Upper lobe of right lung (tissue), 1 donor: ENCODE results near the gene ZFP64. TPM values are rescaled to one million over a fixed set of nuclear protein-coding genes. Genes with fewer than 3 reads are reported as not detected.

Source experiments
- ATAC-seq: fragments of 200-7000 bp; cut with Tn5 transposase; one replicate; pipeline ENCODE4 v1.9.1; 2020; ENCODE audit warnings: mild to moderate bottlenecking, moderate library complexity
- DNase-seq: peaks from one replicate; pipeline ENCODE4 v3.0.0-alpha.2; 2020
- H3K27ac ChIP-seq: fragments of 200-600 bp; one replicate; pipeline ENCODE4 v1.8.0; 2022
- H3K27me3 ChIP-seq: fragments of 200-600 bp; one replicate; pipeline ENCODE4 v1.8.0; 2022; ENCODE audit warnings: mild to moderate bottlenecking
- H3K36me3 ChIP-seq: fragments of 200-600 bp; one replicate; pipeline ENCODE4 v1.8.0; 2022
- H3K4me1 ChIP-seq: fragments of 200-600 bp; one replicate; pipeline ENCODE4 v1.8.0; 2022
- H3K4me3 ChIP-seq: fragments of 200-600 bp; one replicate; pipeline ENCODE4 v1.8.0; 2022; ENCODE audit warnings: mild to moderate bottlenecking
- H3K9me3 ChIP-seq: fragments of 200-600 bp; one replicate; pipeline ENCODE4 v1.8.0; 2022
- CTCF ChIP-seq: fragments of 200-600 bp; IDR thresholded peaks from one replicate; pipeline ENCODE4 v1.8.0; 2022; ENCODE audit warnings: antibody characterized with exemption
- intact Hi-C: fragments of 100-400 bp; cut with DNase I; formaldehyde crosslinking; loops from one replicate; pipeline ENCODE4 v1.11.0; 2022
- total RNA-seq: library from RNA; stranded (reverse); fragmentation: NEBNext Ultra II Directional; extraction: Animal tissue kit (Norgen Biotek cat#: 25700); gene quantifications from one replicate; pipeline ENCODE4 v1.2.1, GENCODE V29; 2021
- donor health status: DM: no; HTN: yes; CAD: no; lungs with severe emphysema.

Gene ZFP64
- total RNA-seq, 1 donor from 2014 or later: 10.4 TPM

- H3K4me3 ChIP-seq: no peak overlapping the region
- ATAC-seq (no peak), DNase-seq (no peak)
- H3K27me3 ChIP-seq: no peaks in the 10 kb centered on the region
- no peak for TF ChIP-seq CTCF
- intact Hi-C loops: no loop called here
- no peaks in the 10 kb centered on the region for H3K4me1 ChIP-seq
- no peak overlapping the region for H3K27ac ChIP-seq
- no peaks in the 10 kb centered on the region for H3K36me3 ChIP-seq
- H3K9me3 ChIP-seq: no peaks in the 10 kb centered on the region
These were observed 27.9 kb upstream of the ZFP64 start for GRCh38 chr20:52219441-52219840.

DNA sequence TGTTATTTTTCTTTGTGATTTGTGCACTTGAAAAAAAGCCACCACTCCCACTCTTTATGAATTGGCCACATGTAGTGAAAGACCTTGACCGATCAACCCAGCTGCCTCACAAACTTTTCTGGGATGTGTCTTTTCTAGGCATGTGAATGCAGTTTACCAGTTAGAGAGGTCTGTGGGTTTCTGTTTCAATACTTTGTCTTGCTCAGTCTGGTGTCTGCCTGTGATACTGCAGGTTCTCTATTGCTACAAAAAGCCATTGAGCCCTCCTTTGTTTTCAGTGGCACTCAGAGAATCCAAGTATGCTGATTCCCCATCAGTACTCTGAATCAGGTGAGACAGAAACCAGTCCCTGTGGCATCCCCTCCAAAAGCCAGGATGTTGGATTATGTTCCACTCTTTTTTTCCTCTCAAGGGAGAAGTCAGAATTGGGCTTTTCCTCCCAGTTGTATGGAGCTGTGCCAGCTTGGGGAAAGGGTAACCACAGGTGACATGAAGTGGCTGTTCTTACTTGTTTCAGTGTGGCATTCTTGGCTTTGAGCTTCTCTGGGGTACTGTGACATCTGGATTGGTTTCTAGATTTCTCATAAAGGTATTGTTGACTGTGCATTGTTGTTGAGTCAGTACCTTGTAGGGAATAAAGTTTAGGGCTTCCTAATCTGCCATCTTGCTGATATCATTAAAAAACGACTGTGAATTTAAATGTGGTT, 26.3 kb upstream of the ZFP64 start:
- DNase-seq (no peak), ATAC-seq (no peak)
- no peak for TF ChIP-seq CTCF
- H3K4me1 ChIP-seq: no peaks in the 10 kb centered on the region
- H3K27ac ChIP-seq: no peak overlapping the region
- H3K9me3 ChIP-seq: no peaks in the 10 kb centered on the region
- no peak overlapping the region for H3K4me3 ChIP-seq
- no peaks in the 10 kb centered on the region for H3K27me3 ChIP-seq
- no peaks in the 10 kb centered on the region for H3K36me3 ChIP-seq
- intact Hi-C loops: no loop called here

DNA sequence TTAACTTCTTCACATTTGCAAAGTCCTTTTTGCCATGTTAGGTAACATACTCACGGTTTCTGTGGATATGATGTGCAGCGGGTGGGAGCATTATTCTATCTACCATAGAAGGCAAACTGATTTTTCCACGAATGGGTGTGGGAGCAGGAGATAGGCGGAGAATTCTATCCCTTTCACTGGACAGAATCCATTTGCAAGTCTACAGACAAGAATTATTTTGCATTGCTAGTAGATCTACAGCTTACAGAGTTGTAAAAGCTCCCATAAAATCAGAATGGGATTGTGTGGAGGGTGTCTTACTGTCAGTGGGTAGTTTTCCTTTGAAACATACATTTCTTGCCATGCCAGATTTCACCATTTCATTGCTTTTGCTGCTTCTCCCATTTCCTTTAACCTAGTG, 22.4 kb upstream of the ZFP64 start:
- DNase-seq (no peak), ATAC-seq (no peak)
- Histone ChIP-seq H3K36me3 (no peaks in the 10 kb centered on the region), H3K27ac (no peak overlapping the region), H3K4me1 (no peaks in the 10 kb centered on the region), H3K9me3 (no peaks in the 10 kb centered on the region), H3K4me3 (no peak overlapping the region), H3K27me3 (no peaks in the 10 kb centered on the region)
- TF ChIP-seq CTCF: no peak
- intact Hi-C loops: no loop called here

- ATAC-seq: no peak
- no peak for DNase-seq
- Histone ChIP-seq H3K9me3 (no peaks in the 10 kb centered on the region), H3K4me3 (no peak overlapping the region), H3K27me3 (no peaks in the 10 kb centered on the region), H3K27ac (no peak overlapping the region), H3K36me3 (no peaks in the 10 kb centered on the region), H3K4me1 (no peaks in the 10 kb centered on the region)
- no peak for TF ChIP-seq CTCF
- intact Hi-C loops: no loop called here
These were observed 21.4 kb upstream of the ZFP64 start for GRCh38 chr20:52212943-52213342.

DNA sequence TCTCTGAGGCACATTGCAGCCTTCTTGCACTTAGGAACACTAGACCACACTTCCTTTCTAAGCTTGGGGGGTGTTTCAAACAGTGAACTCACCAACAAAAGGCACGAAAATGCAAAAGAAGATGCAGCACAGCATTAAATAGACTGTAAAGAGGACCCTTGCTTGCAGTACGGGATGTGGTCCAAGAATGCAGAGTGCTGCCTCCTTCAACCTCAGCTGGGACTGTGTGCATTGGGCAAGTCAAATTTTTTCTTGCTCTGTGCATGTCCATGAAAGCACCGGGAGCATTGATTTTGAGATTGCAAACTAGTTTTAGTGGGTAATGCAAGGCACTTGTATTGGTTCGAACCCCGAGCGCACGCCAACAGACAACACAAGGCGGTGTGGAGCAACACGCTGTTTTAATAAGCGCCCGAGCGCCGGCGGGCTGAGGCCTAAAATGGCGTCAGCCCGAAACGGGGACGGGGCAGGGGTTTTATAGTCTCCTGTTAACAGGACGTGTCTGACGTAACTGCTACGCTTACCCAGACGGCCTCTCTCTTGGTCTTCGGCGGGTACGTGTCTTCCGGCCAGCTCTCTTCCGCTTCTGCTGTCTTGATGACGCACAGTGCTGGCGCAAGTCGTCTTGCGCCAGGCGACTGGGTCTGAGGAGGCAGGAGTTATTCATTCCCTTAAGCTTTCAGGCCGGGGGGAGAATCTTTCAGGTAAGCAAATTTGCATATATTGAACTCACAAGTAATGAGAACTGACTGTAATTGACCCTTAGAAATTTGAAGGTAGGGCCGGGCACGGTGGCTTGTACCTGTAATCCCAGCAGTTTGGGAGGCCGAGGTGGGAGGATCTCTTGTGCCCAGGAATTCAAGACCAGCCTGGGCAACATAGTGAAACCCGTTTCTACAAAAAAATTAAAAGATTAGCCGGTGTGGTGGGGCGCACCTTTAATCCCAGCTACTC, 18.7 kb upstream of the ZFP64 start:
- Histone ChIP-seq H3K27me3 (no peaks in the 10 kb centered on the region), H3K4me1 (no peaks in the 10 kb centered on the region), H3K36me3 (no peaks in the 10 kb centered on the region), H3K9me3 (no peaks in the 10 kb centered on the region), H3K27ac (no peak overlapping the region), H3K4me3 (no peak overlapping the region)
- ATAC-seq: no peak
- intact Hi-C loops: no loop called here
- DNase-seq: no peak
- TF ChIP-seq CTCF: no peak
